Fibroblast of skin of abdomen (primary cell): ENCODE results near the gene PSMB2.

Source experiments
- DNase-seq: peaks from one replicate; pipeline ENCODE4 v3.0.0-alpha.2; 2013

The PSMB2 gene

GRCh38 chr1:35642471-35642955 is 1.2 kb upstream of the PSMB2 start:
- no peak for DNase-seq

DNA sequence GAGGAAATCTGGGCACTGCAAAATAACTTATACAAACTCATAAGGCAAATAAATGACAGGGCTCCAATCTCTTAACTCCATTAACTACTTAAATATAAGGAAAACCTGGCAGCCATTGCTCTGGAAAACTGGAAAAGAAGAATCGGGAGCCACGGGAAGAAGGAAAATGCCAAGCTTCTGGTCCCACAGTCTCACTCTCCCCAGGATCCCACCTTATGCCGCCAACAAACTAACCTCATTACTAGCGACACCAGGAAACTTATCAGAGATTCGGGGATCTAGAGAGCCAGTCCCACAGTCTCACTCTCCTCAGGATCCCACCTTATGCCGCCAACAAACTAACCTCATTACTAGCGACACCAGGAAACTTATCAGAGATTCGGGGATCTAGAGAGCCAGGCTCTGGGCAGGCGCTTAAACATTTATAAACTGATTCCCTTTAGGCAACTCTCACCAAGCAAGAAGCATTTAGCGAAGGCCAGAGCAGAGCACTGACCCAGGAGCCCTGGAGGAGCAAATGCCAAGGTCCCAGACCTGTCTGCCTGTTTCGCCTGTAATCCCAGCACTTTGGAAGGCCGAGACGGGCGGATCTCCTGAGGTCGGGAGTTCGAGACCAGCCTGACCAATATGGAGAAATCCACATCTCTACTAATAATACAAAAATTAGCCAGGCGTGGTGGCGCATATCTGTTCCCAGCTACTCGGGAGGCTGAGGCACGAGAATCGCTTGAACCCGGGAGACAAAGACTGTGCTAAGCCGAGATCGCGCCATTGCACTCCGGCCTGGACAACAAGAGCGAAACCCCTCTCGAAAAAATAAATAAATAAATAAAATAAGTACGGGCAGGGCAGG is 720 bp downstream of the PSMB2 start:
- DNase-seq = no peak

GRCh38 chr1:35637401-35637809 is 3.9 kb downstream of the PSMB2 start:
- DNase-seq = peak; percentile 30

GRCh38 chr1:35633547-35633946 is 7.8 kb downstream of the PSMB2 start:
- DNase-seq = no peak

DNA sequence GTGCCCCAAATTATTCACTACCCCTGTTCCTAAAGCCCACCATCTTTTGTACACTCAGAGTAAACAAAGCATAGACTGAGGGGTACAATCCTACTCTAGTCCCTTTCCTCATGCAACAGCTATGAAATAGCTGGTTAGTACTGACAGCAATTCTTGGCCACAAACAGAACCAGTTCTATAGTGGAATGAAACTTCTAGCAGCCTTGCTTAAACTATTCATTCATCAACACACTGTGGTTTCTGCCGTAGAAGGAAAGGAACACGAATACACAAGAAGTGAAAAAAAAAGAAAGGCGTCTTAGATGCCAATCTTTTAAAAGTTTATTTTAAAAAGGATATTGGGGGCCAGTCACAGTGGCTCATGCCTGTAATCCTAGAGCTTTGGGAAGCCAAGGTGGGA is 9.9 kb downstream of the PSMB2 start:
- no peak for DNase-seq

DNA sequence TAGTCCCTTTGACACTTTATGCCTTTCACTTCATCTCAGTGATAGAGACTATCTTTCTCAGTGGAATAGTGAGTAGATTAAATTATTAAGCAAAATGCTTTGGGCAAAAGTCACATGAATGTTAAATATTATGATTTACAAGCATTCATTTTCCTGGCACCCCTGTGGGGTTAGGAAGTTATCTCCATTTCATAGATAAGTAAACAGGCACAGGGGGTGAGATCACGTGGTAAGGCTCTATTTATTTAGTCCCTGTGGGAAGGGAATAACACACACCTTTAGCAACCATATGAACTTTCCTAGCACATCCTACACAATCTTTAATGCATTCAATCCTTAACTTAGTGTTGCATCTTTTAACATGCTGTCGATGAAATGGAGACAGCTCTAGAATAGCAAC is 12.3 kb downstream of the PSMB2 start:
- no peak for DNase-seq

- DNase-seq = no peak
Measured at GRCh38 chr1:35623832-35624231, 17.5 kb downstream of the PSMB2 start.

GRCh38 chr1:35622510-35623178 is 18.7 kb downstream of the PSMB2 start:
- no peak for DNase-seq

DNA sequence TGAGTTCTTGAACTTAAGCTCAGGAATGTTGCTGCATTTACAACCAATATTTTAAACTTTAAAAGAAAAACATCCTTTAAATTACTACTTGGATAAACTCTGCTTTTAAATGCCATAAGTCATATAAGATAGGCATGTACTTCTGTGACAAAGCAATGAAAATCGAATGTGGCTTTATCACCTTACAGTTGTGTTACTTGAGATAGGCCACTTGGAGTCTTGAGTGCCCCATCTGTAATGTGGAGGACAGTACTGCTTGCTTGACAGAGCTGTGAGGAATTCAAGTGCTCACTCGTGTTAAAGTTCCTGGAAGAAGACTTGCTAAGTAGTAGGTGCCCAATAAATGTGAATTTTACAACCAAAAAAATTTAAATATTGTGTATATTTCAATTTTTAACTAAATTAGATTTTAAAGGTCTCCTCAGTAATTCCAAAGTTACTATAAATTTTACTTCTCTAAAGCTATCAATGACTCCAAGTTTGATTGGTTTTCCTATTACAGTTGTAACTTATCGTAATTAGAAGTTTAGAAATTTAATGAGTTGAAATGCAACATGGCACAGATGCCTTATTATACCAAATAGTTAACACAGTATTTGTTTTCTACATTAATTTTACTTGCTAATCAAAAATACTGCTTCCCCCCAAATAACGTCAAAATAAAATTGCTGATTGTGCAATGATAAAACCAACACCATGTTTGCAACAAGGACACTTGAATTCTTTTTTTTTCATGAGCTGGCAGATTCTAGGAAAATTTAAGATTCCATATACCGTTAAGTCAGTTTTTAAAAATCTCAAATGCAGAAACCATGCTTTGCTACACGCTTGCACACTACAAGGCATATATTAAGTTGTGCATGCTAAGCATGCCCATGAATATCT is 21.8 kb downstream of the PSMB2 start:
- no peak for DNase-seq

DNA sequence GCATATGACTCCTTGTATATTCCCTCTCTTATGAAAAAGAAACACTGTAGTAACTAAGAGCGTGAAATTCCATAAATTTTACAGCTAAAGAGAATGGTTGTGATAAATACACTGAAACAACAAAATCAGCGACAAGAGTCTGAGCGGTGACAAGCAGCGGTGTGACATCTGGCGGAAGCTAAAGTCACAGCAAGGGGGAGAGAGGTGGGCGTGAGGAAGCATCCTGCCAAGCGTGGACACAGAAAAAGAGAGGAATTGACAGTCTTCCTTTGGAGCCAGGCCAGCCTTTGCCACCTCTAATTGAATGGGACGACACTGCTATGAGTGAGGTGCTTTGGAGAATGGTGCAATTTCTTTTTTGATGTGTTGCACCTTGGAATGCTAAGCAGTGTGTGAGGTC is 25.9 kb downstream of the PSMB2 start:
- no peak for DNase-seq

DNA sequence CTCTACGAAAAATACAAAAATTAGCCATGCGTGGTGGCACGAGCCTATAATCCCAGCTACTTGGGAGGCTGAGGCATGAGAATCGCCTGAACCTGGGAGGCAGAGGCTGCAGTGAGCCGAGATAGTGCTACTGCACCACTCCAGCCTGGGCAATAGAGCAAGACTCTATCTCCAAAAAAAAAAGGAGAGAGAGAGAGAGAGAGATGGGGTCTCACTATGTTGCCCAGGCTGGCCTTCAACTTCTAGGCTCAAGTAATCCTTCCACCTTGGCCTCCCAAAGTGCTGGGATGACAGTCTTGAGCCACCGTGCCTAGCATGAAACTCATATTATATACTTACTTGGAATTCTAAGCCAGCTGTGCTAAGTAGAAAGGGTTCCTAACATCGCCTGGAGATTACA is 29.7 kb downstream of the PSMB2 start:
- no peak for DNase-seq

- peak; percentile 66 for DNase-seq
Measured at GRCh38 chr1:35605867-35606182, 35.5 kb downstream of the PSMB2 start.

DNA sequence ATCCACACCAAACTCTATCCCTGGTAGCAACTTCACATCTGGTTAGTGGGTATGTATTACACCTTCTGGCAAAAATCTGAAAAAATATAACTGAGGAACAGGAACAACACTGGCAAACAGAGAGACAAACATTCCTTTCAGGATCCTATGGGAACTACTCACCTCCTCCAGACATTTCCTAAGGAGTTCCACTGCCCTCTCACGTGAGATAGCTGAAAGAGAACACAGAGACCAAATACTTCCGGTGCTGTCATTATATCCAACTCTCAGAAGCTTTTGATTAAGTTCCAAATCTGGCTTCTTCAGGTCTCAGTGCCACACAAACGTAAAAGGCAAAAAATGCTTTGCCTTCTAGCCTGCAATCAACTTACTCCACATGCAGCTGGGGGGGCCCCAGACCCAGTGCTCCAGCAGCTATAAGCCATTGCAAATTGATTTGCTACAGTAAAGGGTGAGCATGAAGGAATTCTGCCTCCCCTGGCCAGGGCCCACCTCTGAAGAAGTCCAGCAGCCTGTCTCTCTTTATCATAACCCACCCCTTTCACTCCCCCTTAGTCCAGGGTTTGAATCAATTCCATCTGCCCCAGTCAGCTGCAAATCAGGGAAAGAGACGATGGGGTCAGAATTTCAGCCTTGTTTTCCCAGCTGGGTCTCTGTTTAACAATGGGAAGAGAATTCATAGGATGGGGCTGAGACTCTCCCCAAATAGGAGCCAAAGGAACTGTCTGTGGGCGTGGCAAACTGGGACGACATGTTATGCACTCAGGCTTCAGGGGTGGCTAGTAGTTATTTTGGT is 36.1 kb downstream of the PSMB2 start:
- peak; percentile 18 for DNase-seq

DNA sequence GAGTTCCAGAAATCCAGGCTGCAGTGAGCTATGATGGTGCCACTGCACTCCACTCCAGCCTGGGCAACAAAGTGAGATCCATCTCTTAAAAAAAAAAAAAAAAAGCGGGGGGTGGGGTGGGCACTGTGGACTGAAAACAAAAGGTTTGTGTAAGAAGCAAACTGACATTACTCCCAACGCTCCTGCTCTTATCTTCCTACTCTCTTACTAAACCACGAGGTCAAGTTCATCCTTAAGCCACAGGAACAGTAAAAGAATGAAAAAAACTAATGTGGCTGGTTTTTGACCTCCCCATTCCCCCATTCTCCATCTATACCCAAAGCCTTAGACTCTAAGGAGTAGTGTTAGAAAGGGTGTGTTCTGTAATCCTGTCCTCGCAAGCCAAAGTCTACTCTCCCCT is 37.4 kb downstream of the PSMB2 start:
- DNase-seq = no peak

DNA sequence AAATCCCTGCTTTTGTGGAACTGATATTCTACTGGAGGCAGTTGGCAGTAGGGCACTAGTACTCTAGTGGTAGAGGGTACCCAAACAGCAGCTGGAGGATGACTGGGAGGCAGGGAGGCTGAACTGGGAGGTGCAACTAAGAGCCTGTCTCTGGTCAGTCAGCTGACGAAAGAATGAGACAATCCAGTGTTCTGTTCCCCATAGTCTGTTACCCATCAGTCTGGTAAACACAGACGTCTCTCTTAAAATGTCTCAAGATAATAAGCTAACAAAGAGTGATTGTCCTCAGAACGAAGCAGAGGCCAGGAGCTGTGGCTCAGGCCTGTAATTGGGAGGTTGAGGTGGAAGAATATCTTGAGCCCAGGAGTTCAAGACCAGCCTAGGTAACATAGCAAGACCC is 37.9 kb downstream of the PSMB2 start:
- no peak for DNase-seq

GRCh38 chr1:35600593-35600992 is 40.7 kb downstream of the PSMB2 start:
- no peak for DNase-seq

DNA sequence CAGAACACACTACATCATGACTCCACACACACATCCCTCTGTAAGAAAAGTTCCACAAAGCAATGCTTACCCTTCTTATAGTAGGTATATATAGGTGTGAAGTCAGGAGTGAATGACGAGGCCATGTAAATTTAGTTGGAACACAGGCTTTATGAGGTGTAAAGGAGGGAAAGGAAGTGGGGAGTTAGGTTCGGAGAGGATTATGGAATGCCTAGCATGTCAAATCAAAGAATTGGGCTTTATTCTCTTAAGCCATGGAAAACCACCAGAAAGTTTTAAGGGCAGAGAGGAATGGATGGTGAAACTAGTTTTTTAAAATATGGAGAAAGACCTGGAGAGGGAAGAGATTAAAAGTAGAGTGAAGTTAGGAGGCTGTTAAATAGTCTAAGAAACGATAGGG is 41.9 kb downstream of the PSMB2 start:
- DNase-seq = no peak

- DNase-seq = no peak
Measured at GRCh38 chr1:35598895-35599294, 42.4 kb downstream of the PSMB2 start.

DNA sequence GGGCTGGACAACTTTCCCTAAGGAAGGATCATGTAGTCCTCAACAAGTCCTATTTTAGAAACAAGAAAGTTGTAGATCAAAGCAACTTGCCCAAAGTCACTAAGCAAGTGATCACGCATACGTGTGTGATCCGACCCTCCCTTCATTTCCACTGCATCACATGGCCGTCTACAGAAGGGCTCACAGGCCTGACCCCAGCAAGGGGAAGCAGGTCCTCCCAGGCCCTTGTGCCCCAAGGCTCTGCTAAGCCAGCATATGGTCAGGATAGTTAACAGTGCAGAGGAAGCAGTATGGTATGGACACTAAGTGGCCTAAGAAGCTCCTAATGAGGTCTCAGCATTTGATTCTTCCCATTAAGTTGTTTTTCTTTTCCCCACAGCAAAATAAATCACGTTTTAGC is 43.5 kb downstream of the PSMB2 start:
- DNase-seq = no peak

- no peak for DNase-seq
Measured at GRCh38 chr1:35595684-35596083, 45.6 kb downstream of the PSMB2 start.

- no peak for DNase-seq
Measured at GRCh38 chr1:35594005-35594760, 47.1 kb downstream of the PSMB2 start.
